GM19025 (cell line): Measurements from ENCODE around the gene OCSTAMP.

Experiments used
- ATAC-seq: cut with Tn5 transposase; IDR thresholded peaks from one replicate; pipeline ENCODE4 v1.9.1; 2021; ENCODE audit warnings: mild to moderate bottlenecking, low read depth, moderate library complexity; ENCODE audit not compliant: unreplicated experiment

Gene OCSTAMP

DNA sequence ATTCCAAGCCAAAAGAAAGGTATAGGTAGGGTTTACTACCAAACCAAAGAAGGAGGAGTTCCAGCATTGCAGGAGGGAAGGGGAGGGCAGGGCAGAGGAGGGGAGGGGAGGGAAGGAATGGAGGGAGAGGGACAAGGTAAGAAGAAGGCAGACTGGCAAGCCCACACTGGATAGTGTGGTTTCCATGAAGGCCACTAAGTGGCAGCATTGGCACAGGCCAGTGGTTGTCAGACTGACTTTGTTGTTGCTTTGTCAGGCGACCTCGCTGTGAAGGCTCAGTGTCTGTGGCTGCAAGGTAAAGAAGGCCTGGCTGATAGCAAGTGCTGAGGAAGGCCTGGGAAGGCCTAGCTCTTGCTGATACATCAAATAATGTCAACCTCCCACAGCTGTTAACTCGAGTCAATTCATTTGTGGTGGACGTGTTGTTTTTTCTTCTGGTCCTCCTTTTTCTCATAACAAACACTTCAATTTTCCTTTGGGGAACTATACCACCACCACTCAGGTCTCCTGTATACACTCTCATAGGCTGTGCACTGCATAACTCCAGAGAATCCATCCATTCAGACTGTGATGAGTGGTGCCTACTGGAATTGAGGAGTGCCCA is 29.4 kb downstream of the OCSTAMP start:
- no peak for ATAC-seq

GRCh38 chr20:46520540-46520939 is 29.9 kb downstream of the OCSTAMP start:
- no peak for ATAC-seq

GRCh38 chr20:46519471-46520068 is 30.9 kb downstream of the OCSTAMP start:
- no peak for ATAC-seq

GRCh38 chr20:46512943-46513844 is 37.3 kb downstream of the OCSTAMP start, which contains the start of gene ZNF334:
TSS of gene ZNF334 (minus strand) at chr20:46513559. CDS start at chr20:46512102, 1,457 bp downstream.
- no peak for ATAC-seq

DNA sequence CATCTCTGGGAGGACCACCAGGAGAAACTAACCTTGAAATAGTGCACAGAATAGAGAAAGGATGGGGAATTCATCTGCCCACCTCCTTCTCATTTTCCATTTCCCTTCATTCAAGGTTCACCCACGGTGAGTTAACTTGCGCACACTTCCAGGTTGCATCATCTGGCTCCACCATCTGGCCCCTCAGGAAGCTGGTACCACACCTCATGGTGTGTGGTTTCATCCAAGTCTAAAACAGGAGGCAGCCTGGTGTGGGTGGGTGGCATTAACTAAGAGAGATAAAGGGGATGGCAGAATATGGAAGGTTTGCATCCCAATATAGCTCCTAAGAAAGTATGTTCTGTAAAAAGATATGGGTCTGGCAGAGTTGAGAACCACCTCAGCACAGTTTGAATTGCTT is 40.9 kb downstream of the OCSTAMP start:
- ATAC-seq: no peak

- ATAC-seq: no peak
Measured at GRCh38 chr20:46507760-46508407, 42.6 kb downstream of the OCSTAMP start.

DNA sequence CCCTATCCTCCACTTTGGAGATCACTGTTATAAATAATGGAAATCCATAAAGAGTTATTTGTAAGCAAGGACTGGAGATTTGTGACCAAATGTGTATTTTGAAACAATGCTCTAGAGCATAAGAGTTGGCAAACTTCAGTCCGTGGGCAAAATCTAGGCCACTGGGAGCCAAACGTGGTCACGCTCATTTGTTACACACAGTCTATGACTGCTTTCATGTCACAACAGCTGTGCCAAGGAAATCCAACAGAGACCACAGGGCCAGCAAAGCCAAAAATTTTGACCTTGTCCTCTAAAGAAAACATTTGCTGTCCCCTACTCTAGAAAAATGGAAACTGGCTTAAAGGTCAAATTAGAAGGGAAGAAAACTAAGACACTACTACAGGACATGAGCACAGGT is 44.9 kb downstream of the OCSTAMP start:
- no peak for ATAC-seq

DNA sequence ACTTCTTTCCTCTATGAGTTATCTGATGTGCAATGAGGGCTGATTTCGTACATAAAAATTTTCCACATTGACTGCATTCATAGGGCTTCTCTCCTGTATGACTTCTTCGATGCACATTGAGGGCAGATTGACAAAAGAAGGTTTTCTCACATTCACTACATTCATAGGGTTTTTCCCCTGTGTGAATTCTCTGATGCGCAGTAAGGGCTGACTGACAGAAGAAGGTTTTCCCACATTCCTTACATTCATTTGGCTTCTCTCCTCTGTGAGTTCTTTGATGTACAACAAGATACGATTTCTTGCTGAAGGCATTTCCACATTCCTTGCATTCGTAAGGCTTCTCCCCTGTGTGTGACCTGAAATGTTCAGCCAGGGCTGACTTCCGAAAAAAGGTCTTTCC is 48.5 kb downstream of the OCSTAMP start:
- no peak for ATAC-seq

GRCh38 chr20:46501337-46501942 is 49.0 kb downstream of the OCSTAMP start:
- no peak for ATAC-seq

DNA sequence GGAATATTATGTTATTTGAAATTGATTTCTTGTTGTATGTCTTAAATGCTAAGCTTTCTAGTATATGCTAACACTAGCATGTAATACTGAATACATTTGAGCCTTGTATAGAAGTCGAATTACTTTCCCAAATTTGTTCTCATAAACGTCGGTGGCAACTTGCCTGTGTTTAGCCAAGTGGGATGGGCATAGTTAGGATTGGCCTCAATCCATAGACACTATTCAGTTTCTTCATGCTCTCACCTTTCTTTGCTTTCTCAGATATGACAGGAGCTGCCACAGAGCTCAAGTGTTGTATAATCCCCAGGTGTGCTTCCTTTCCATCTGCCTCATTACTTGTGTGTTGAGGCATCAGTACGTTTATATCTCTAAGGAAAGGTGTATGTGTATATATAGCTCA is 56.4 kb downstream of the OCSTAMP start:
- ATAC-seq: no peak

- no peak for ATAC-seq
Measured at GRCh38 chr20:46491354-46491753, 59.1 kb downstream of the OCSTAMP start.
